ENCODE results near the gene UPK3A. TPM values are rescaled to one million over a fixed set of nuclear protein-coding genes. Genes with fewer than 3 reads are reported as not detected.
"Not testable (repeated sequence)": the region's sequence is repeated elsewhere in the genome, so short reads cannot be mapped to it uniquely, and the experiment has no call there.

Gene UPK3A
- total RNA-seq, 2 experiments from 2014 or later: not detected

GRCh38 chr22:45291931-45292290, 7.2 kb downstream of the UPK3A start:
- no peak for DNase-seq
- H3K4me3 Mint-ChIP-seq: no peak overlapping the region
- ChIA-PET POLR2A (no interaction called here), CTCF (no interaction called here)
- ATAC-seq: no peak
- H3K36me3 Mint-ChIP-seq (ENCODE audit: low read depth): no peaks in the 10 kb centered on the region
- no peaks in the 10 kb centered on the region for H3K27me3 Mint-ChIP-seq (ENCODE audit: low read depth)
- no peak overlapping the region for H3K27ac Mint-ChIP-seq
- peaks cover 14% of the 10 kb centered on the region for H3K4me1 Mint-ChIP-seq (ENCODE audit: low read depth)
- H3K9me3 Mint-ChIP-seq (ENCODE audit: insufficient read depth): no peaks in the 10 kb centered on the region

GRCh38 chr22:45292731-45293442, 8.1 kb downstream of the UPK3A start:
- Mint-ChIP-seq H3K36me3 (ENCODE audit: low read depth) (no peaks in the 10 kb centered on the region), H3K27ac (no peak overlapping the region), H3K27me3 (ENCODE audit: low read depth) (no peaks in the 10 kb centered on the region), H3K4me3 (no peak overlapping the region), H3K4me1 (ENCODE audit: low read depth) (peaks cover 22% of the 10 kb centered on the region), H3K9me3 (ENCODE audit: insufficient read depth) (no peaks in the 10 kb centered on the region)
- ChIA-PET POLR2A (no interaction called here), CTCF (no interaction called here)
- no peak for DNase-seq
- ATAC-seq: no peak

DNA sequence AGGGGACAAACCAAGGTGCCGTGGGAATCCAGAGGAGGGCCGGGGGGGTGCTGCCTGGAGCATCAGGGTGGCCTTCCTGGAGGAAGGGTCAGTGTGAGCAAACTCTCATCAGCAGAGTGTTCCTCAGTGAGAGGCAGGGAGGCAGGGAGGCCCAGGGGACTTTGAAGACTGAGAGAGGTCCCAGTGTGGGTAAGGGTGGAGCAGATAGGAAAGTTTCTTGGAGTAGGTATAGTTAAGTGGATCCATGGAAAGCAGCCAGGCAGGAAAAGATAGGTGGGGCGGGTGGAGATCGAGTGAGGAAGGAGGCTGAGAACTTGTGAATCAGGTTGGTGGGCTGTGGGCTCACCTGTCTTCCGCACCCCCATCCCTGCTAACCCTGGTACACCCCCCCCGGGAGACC, 9.3 kb downstream of the UPK3A start:
- ChIA-PET CTCF (no interaction called here), POLR2A (no interaction called here)
- Mint-ChIP-seq H3K9me3 (ENCODE audit: insufficient read depth) (no peaks in the 10 kb centered on the region), H3K4me3 (no peak overlapping the region), H3K27me3 (ENCODE audit: low read depth) (no peaks in the 10 kb centered on the region), H3K4me1 (ENCODE audit: low read depth) (peaks cover 31% of the 10 kb centered on the region), H3K36me3 (ENCODE audit: low read depth) (no peaks in the 10 kb centered on the region), H3K27ac (no peak overlapping the region)
- DNase-seq: no peak
- no peak for ATAC-seq

DNA sequence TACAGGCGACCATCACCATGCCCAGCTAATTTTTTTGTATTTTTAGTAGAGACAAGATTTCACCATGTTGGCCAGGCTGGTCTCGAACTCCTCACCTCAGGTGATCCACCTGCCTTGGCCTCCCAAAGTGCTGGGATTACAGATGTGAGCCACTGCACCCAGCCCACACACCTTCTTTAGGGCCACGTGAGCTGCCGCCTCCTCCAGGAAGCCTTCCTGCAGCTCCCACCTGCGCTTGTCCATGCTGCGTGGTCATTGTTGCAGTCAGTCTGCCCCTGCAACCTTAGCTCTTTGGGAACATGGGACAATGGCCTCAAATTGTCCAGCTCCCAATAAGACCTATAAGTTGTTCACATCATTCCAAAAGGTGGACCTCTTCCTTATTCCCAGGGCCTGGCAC, 10.3 kb downstream of the UPK3A start:
- CTCF ChIA-PET; H3K9me3 Mint-ChIP-seq (ENCODE audit: insufficient read depth); H3K27ac Mint-ChIP-seq; H3K36me3 Mint-ChIP-seq (ENCODE audit: low read depth); ATAC-seq; DNase-seq; H3K4me3 Mint-ChIP-seq; H3K27me3 Mint-ChIP-seq (ENCODE audit: low read depth): not testable (repeated sequence)
- H3K4me1 Mint-ChIP-seq (ENCODE audit: low read depth): peaks cover 35% of the 10 kb centered on the region
- POLR2A ChIA-PET: interaction anchor here (1.2 kb wide), 1 partner anchor 16 kb away, joined by 7 read pairs; no protein-coding TSS in a partner anchor

DNA sequence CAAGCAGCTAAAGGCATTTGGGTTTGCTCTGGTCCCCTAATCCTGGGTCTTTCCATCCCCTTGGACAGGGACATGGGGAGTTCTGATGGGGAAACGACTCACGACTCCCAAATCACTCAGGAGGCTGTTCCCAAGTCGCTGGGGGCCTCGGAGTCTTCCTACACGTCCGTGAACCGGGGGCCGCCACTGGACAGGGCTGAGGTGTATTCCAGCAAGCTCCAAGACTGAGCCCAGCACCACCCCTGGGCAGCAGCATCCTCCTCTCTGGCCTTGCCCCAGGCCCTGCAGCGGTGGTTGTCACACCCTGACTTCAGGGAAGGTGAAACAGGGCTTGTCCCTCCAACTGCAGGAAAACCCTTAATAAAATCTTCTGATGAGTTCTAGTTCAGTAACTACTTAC, 10.7 kb downstream of the UPK3A start:
- H3K4me1 Mint-ChIP-seq (ENCODE audit: low read depth): peaks cover 35% of the 10 kb centered on the region
- DNase-seq: no peak
- H3K36me3 Mint-ChIP-seq (ENCODE audit: low read depth): no peaks in the 10 kb centered on the region
- ChIA-PET CTCF (no interaction called here), POLR2A (interaction anchor here (1.2 kb wide), 1 partner anchor 16 kb away, joined by 7 read pairs; no protein-coding TSS in a partner anchor)
- no peaks in the 10 kb centered on the region for H3K27me3 Mint-ChIP-seq (ENCODE audit: low read depth)
- no peaks in the 10 kb centered on the region for H3K9me3 Mint-ChIP-seq (ENCODE audit: insufficient read depth)
- H3K4me3 Mint-ChIP-seq: no peak overlapping the region
- ATAC-seq: no peak
- H3K27ac Mint-ChIP-seq: peak overlapping the region; percentile 78

DNA sequence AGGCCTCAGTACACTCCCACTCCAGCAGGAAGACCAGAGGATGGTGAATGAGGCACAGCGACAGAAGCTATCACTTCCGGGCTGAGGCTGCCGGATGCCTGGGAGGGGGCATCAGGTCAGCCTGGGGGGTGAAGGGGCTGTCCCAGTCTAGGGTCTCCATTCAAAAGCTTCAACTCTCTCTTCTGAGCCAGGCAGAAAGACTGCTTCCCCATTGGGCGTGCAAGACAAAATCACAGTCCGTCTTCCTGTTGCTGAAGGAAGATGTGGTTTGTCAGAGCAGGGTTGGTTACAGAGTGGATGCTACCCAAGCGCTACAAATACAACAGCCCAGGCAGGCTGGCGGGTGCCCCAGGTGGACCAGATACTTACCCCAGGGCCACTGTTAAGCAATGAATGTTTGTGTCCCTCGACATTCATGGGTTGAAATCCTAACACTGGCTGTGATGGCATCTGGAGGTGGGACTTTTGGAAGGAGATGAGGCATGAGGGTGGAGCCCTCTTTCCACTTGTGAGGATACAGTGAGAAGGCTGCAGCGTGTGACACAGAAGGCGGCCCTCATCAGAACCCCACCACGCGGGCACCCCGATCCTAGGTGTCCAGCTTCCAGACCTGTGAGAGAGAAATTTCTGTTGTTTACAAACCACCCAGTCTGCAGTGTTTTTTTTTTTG, 12.0 kb downstream of the UPK3A start:
- Mint-ChIP-seq H3K36me3 (ENCODE audit: low read depth) (no peaks in the 10 kb centered on the region), H3K4me3 (peak overlapping the region; percentile 51)

DNA sequence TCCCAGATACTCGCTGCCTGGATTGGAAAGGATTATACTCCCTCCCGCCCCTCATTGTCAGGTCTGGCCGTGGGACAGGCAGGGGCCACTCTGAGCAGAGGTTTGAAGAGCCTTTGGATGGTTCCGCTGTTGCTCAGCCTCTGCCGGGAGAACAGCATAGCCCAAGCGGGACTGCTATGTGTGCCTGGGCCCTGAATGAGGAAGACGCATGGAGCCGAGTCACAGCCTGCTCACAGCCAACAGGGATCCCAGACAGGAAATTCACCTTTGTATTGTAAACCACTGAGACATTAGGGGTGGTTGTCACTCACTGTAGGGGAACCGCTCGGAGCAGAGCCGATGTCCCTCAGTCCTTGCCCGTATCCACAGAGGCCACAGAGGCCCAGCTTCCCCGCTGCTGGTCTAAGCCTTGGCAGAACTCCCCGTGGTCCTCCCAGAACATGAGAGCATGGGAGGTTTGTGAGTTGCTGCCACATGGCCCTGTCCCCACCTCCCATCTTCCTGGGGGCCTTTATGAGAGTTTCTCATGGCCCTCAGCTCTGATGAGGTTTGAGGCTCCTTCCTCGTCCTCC, 14.3 kb downstream of the UPK3A start:
- Mint-ChIP-seq H3K27me3 (ENCODE audit: low read depth) (no peaks in the 10 kb centered on the region), H3K27ac (no peak overlapping the region), H3K9me3 (ENCODE audit: insufficient read depth) (no peaks in the 10 kb centered on the region), H3K36me3 (ENCODE audit: low read depth) (no peaks in the 10 kb centered on the region), H3K4me1 (ENCODE audit: low read depth) (peaks cover 38% of the 10 kb centered on the region), H3K4me3 (no peak overlapping the region)
- DNase-seq (no peak), ATAC-seq (no peak)
- ChIA-PET POLR2A (no interaction called here), CTCF (interaction anchor here (1.5 kb wide), 1 partner anchor 19 kb away, joined by 3 read pairs; no protein-coding TSS in a partner anchor)

More for the DNA sequence above, 12.0 kb downstream of the UPK3A start:
- ChIA-PET CTCF (interaction anchor here (1.1 kb wide), 2 partner anchors 9 to 44 kb away, joined by 3 to 4 read pairs; no protein-coding TSS in a partner anchor), POLR2A (interaction anchor here (1.4 kb wide), 1 partner anchor 22 kb away, joined by 3 read pairs; no protein-coding TSS in a partner anchor)
- ATAC-seq: peak; percentile 91
- H3K27ac Mint-ChIP-seq: peak overlapping the region; percentile 78
- H3K27me3 Mint-ChIP-seq (ENCODE audit: low read depth): no peaks in the 10 kb centered on the region
- peaks cover 35% of the 10 kb centered on the region for H3K4me1 Mint-ChIP-seq (ENCODE audit: low read depth)
- peak; percentile 70 for DNase-seq
- no peaks in the 10 kb centered on the region for H3K9me3 Mint-ChIP-seq (ENCODE audit: insufficient read depth)

- H3K27ac Mint-ChIP-seq: no peak overlapping the region
- CTCF ChIA-PET: no interaction called here
- POLR2A ChIA-PET: interaction anchor here (0.9 kb wide), 1 partner anchor 16 kb away, joined by 3 read pairs; no protein-coding TSS in a partner anchor
- DNase-seq: no peak
- ATAC-seq: no peak
- no peaks in the 10 kb centered on the region for H3K27me3 Mint-ChIP-seq (ENCODE audit: low read depth)
- H3K36me3 Mint-ChIP-seq (ENCODE audit: low read depth): no peaks in the 10 kb centered on the region
- H3K4me3 Mint-ChIP-seq: no peak overlapping the region
- H3K9me3 Mint-ChIP-seq (ENCODE audit: insufficient read depth): no peaks in the 10 kb centered on the region
- peaks cover 22% of the 10 kb centered on the region for H3K4me1 Mint-ChIP-seq (ENCODE audit: low read depth)
These were observed 18.0 kb downstream of the UPK3A start for GRCh38 chr22:45302751-45303150.

DNA sequence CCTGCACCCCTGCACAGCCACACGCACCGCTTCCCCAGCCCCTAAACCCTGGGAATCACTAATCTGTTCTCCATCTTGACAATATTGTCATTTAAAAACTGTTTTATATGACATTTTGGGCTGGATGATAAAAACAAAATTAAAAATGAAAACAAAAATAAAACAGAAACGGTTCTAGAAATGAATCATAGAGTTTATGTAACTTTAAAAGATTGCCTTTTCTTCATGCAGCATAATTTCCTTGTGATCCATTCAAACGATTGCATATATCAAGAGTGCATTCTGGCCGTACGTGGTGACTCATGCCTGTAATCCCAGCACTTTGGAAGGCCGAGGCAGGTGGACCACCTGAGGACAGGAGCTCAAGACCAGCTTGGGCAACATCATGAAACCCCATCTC, 18.4 kb downstream of the UPK3A start:
- DNase-seq (no peak), ATAC-seq (no peak)
- CTCF ChIA-PET: no interaction called here
- no peaks in the 10 kb centered on the region for H3K27me3 Mint-ChIP-seq (ENCODE audit: low read depth)
- H3K27ac Mint-ChIP-seq: no peak overlapping the region
- no peaks in the 10 kb centered on the region for H3K9me3 Mint-ChIP-seq (ENCODE audit: insufficient read depth)
- H3K4me3 Mint-ChIP-seq: no peak overlapping the region
- peaks cover 21% of the 10 kb centered on the region for H3K4me1 Mint-ChIP-seq (ENCODE audit: low read depth)
- H3K36me3 Mint-ChIP-seq (ENCODE audit: low read depth): no peaks in the 10 kb centered on the region
- POLR2A ChIA-PET: interaction anchor here (0.9 kb wide), 1 partner anchor 15 kb away, joined by 3 read pairs; no protein-coding TSS in a partner anchor

GRCh38 chr22:45304971-45305370, 20.2 kb downstream of the UPK3A start:
- no peak for DNase-seq
- no peaks in the 10 kb centered on the region for H3K27me3 Mint-ChIP-seq (ENCODE audit: low read depth)
- ChIA-PET POLR2A (interaction anchor here (0.6 kb wide), 1 partner anchor 1009 kb away, joined by 3 read pairs; no protein-coding TSS in a partner anchor), CTCF (no interaction called here)
- H3K9me3 Mint-ChIP-seq (ENCODE audit: insufficient read depth): no peaks in the 10 kb centered on the region
- H3K4me1 Mint-ChIP-seq (ENCODE audit: low read depth): peaks cover 19% of the 10 kb centered on the region
- H3K4me3 Mint-ChIP-seq: no peak overlapping the region
- no peak overlapping the region for H3K27ac Mint-ChIP-seq
- ATAC-seq: no peak
- no peaks in the 10 kb centered on the region for H3K36me3 Mint-ChIP-seq (ENCODE audit: low read depth)

GRCh38 chr22:45305456-45306075, 20.8 kb downstream of the UPK3A start:
- ATAC-seq: no peak
- H3K9me3 Mint-ChIP-seq (ENCODE audit: insufficient read depth): no peaks in the 10 kb centered on the region
- H3K4me1 Mint-ChIP-seq (ENCODE audit: low read depth): peaks cover 20% of the 10 kb centered on the region
- H3K27me3 Mint-ChIP-seq (ENCODE audit: low read depth): no peaks in the 10 kb centered on the region
- POLR2A ChIA-PET: no interaction called here
- no peak overlapping the region for H3K4me3 Mint-ChIP-seq
- no peak overlapping the region for H3K27ac Mint-ChIP-seq
- peaks cover 1% of the 10 kb centered on the region for H3K36me3 Mint-ChIP-seq (ENCODE audit: low read depth)
- no peak for DNase-seq
- CTCF ChIA-PET: interaction anchor here (1.0 kb wide), 1 partner anchor 9 kb away, joined by 4 read pairs; no protein-coding TSS in a partner anchor

DNA sequence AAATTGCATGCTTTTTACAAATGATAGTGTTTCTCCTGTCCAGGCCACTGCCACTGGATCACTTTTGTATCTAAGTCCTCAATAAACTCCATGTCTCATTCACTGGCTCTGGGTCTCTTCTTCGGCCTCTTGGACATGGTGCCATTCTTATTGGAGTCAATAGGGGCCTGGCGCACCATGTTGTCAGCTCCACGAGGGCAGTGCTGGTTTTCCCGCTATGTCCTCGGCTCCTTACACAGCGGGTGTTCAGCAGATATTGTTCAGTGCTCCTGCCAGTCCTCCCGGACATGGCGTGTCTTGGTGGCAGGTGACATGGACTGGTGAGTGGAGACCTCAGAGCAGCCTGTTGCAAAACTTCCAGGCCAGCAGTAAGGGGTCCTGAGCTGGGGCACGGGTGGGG, 21.4 kb downstream of the UPK3A start:
- CTCF ChIA-PET: interaction anchor here (1.0 kb wide), 1 partner anchor 10 kb away, joined by 4 read pairs; no protein-coding TSS in a partner anchor

More for the DNA sequence above, 21.4 kb downstream of the UPK3A start:
- Mint-ChIP-seq H3K27ac (no peak overlapping the region), H3K36me3 (ENCODE audit: low read depth) (peaks cover 7% of the 10 kb centered on the region), H3K9me3 (ENCODE audit: insufficient read depth) (no peaks in the 10 kb centered on the region), H3K4me1 (ENCODE audit: low read depth) (peaks cover 26% of the 10 kb centered on the region), H3K4me3 (no peak overlapping the region), H3K27me3 (ENCODE audit: low read depth) (no peaks in the 10 kb centered on the region)
- ATAC-seq (no peak), DNase-seq (no peak)
- POLR2A ChIA-PET: no interaction called here
